Neuron (in vitro differentiated cells): ENCODE measurements around the gene GASK1A.

Experiments
- H2AFZ ChIP-seq: one replicate; pipeline ENCODE4 v1.6.1; 2013; ENCODE audit warnings: low read depth, mild to moderate bottlenecking, inconsistent platforms, low read length, moderate library complexity
- H3K27me3 ChIP-seq: one replicate; pipeline ENCODE4 v1.6.1; 2013; ENCODE audit warnings: low read length; ENCODE audit not compliant: insufficient read depth
- H3K36me3 ChIP-seq: one replicate; pipeline ENCODE4 v1.6.1; 2013; ENCODE audit warnings: low read length; ENCODE audit not compliant: insufficient read depth
- H3K4me1 ChIP-seq: one replicate; pipeline ENCODE4 v1.6.1; 2013; ENCODE audit warnings: low read length; ENCODE audit not compliant: insufficient read depth
- H3K4me3 ChIP-seq: 2 replicates; pipeline ENCODE4 v1.5.1; 2013; ENCODE audit warnings: mild to moderate bottlenecking, low read length, moderate library complexity
- H3K9me3 ChIP-seq: one replicate; pipeline ENCODE4 v1.6.1; 2013; ENCODE audit warnings: low read length

The GASK1A gene

DNA sequence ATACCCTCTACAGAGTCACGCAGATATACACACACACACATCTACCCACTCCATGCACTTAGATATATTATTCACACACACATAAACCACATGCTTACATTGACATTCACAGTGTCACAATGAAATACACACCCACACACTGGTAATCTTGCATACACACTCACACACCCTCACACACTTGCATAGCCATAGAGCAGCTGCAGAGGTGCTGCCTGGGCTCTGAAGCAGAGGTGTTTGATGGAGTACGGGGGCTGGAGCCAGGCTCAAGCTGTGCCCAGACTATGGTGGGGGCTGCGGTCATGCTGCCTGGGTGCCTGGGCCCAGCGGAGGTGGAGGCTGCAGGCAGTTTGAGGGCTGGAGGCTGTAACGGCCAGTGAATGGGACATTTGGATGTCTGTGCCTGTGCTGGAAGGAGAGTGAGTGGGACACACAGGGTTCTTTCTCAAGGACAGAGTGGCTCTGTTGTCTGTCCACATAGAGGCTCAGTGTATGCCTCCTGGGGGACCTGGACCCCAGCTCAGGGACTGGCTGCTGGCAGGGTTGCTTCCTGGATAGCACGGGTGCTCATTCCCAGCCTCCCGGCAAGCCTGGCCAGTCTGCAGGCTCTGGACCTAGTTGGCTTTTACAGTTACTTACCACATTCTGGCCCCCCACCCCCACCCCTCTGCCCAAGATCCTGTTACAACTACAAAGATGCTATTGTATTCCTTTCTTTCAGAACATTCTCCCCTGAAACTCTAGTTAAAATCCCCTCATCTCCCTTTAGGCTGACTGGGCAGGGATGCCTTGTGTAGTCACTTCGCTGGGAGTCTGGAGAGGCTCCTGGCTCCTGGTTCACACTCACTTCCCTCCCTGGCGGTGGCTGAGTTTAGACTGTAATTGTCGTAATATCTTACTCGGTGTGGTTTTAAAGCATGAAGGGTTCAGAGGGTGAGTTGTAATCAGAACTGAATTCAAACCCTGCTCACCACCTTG lies 12.5 kb downstream of the GASK1A start:
- H3K9me3 ChIP-seq, result no peaks in the 10 kb centered on the region
- H3K27me3 ChIP-seq, result peaks cover 7% of the 10 kb centered on the region

DNA sequence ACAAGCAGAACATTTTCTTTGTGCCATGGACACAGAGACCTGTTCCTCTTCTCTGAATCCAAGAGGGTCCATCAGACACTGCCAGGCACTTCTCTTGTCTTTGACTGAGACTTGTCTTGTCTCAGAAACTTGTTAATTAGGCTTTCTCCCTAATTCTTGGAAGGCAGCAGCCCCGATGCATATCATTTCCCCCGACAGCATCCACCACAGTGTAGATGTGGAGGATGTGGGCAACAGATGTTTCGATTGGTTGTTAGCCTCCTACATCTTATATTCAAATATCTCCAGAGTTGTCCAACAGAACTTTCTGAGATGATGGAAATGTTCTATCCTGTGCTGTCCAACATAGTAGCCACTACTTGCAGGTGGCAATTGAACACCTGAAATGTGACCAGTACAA lies 15.5 kb downstream of the GASK1A start:
- Histone ChIP-seq H3K4me1 (no peaks in the 10 kb centered on the region), H2AFZ (no peak overlapping the region), H3K9me3 (no peaks in the 10 kb centered on the region), H3K27me3 (peaks cover 2% of the 10 kb centered on the region), H3K4me3 (no peak overlapping the region), H3K36me3 (no peaks in the 10 kb centered on the region)

More for the DNA sequence above, 12.5 kb downstream of the GASK1A start:
- H3K4me1 ChIP-seq, result no peaks in the 10 kb centered on the region
- no peak overlapping the region for H3K4me3 ChIP-seq
- H3K36me3 ChIP-seq, result no peaks in the 10 kb centered on the region
- H2AFZ ChIP-seq, result no peak overlapping the region

DNA sequence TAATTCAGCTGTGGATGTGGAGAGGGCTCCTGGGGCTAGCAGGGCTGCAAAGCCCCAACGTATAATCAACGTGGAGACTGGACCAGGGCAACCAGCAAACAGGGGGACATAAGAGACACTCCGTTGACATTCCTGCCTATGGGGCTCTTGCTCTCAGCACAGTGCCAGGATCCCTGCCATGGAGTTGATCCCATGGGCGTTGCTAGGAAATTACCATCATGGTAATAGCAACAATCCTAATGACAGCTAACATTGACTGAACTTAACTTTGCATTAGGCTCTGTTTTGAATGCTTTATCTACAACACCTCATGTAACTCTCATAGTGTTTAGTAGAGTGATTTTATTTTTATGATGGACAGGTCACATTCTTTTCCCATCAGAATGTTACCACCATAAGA lies 16.9 kb downstream of the GASK1A start:
- no peaks in the 10 kb centered on the region for H3K36me3 ChIP-seq
- no peaks in the 10 kb centered on the region for H3K4me1 ChIP-seq
- H3K27me3 ChIP-seq, result peaks cover 7% of the 10 kb centered on the region
- no peak overlapping the region for H3K4me3 ChIP-seq
- no peak overlapping the region for H2AFZ ChIP-seq
- no peaks in the 10 kb centered on the region for H3K9me3 ChIP-seq

DNA sequence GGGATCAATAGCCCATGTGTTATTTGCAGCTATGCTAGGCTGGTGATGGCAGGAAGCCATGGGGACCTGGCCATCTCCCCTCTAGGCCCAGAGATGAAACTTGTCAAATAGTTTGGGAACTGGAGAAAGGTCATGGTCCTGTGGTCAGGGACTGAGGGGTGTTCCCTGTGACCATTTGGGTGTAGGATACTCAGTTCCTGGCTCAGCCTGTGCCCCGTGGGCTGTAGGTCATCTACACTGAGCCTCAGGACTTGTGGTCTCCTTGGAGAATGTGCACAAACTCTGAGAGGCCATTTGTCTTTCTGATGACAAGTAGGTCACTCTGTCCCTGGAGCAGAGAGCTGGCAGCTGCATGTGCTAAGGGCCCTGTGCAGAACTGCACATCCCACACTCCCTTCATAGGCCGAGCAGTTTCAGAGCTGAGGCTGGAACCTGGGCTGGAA lies 17.5 kb downstream of the GASK1A start:
- no peak overlapping the region for H2AFZ ChIP-seq
- H3K36me3 ChIP-seq, result no peaks in the 10 kb centered on the region
- no peaks in the 10 kb centered on the region for H3K9me3 ChIP-seq
- no peaks in the 10 kb centered on the region for H3K4me1 ChIP-seq
- H3K4me3 ChIP-seq, result no peak overlapping the region
- H3K27me3 ChIP-seq, result peaks cover 12% of the 10 kb centered on the region

DNA sequence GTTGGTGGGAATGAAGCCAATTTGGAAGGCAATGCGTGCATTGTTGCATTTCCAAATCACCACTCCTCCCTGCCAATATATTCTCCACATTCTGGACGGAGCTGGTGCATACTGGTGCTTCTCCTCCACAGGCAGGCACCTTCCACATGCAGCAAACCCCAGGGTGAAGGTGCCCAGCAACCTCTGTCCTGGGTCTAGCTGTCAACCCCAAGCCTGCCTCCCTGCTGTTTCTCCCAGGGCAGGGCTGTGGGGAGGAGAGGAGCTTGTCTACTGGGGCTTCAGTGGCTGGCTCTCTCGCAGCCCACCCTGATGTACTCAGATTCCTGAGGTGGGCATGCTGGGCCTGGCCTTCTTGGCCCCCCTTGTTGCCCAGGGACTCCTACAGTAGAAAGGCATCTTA lies 20.1 kb downstream of the GASK1A start:
- Histone ChIP-seq H2AFZ (no peak overlapping the region), H3K4me3 (no peak overlapping the region), H3K36me3 (no peaks in the 10 kb centered on the region), H3K4me1 (no peaks in the 10 kb centered on the region), H3K9me3 (no peaks in the 10 kb centered on the region), H3K27me3 (peaks cover 12% of the 10 kb centered on the region)

DNA sequence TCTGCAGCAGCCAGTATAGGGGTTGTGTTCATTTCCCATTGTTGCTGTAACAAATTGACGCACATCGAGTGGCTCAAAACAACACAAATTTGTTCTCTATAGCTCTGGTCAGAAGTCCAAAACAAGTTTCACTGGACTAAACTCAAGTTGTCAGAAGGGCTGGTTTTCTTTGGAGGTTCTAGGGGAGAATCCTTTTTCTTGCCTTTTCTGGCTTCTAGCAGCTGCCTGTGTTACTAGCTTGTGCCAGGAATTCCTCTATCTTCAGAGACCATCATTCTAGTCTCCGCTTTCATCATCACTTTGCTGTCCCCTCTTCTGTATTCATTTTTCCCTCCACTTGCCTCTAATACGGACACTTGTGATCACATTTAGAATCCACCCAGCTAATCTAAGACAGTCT lies 20.5 kb downstream of the GASK1A start:
- Histone ChIP-seq H3K27me3 (peaks cover 12% of the 10 kb centered on the region), H3K4me3 (no peak overlapping the region), H3K9me3 (no peaks in the 10 kb centered on the region), H2AFZ (no peak overlapping the region), H3K36me3 (no peaks in the 10 kb centered on the region), H3K4me1 (no peaks in the 10 kb centered on the region)

DNA sequence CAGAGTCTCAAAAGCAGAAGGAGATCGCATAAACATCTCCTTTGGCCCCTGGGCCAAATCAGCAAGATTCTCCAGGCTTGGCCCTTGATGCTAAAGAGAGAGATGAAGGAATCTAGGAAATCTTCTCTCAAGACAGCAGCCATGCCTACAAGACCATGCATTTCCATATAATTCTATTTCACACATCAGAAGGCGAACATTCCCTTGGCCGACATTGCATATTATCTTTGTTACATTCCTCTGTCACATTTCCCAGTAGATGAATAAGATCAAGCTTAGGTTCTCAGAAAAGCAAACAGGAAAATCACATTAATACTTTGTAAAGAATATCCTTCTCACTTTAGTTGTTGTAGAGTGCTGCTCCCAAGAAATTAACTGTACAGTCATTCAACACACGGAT lies 21.3 kb downstream of the GASK1A start:
- Histone ChIP-seq H2AFZ (no peak overlapping the region), H3K36me3 (no peaks in the 10 kb centered on the region), H3K4me3 (no peak overlapping the region), H3K9me3 (no peaks in the 10 kb centered on the region), H3K27me3 (peaks cover 12% of the 10 kb centered on the region), H3K4me1 (no peaks in the 10 kb centered on the region)

DNA sequence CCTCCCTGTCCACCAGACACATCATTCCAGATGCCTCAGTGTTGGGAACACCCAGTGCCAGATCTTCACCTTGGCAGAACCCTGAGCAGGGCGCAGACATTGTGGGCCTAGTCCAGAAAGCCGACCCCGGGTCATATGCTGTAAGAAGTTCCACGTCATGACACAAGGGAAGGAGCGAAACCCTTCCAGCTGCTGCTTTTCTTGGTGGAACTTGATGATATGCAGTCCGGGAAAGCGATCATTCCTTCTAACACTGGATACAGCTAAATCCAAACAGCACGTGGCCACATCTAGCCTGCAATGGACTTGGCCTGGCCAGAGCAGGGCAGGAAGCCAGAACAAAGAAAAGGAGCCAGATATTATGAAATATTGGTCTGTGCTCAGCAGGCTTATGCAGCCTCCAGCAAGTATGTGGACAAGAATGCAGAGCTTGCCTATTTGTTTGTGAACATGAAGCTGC lies 22.0 kb downstream of the GASK1A start:
- Histone ChIP-seq H2AFZ (no peak overlapping the region), H3K9me3 (no peaks in the 10 kb centered on the region), H3K4me3 (no peak overlapping the region), H3K4me1 (no peaks in the 10 kb centered on the region), H3K36me3 (no peaks in the 10 kb centered on the region), H3K27me3 (peaks cover 12% of the 10 kb centered on the region)

DNA sequence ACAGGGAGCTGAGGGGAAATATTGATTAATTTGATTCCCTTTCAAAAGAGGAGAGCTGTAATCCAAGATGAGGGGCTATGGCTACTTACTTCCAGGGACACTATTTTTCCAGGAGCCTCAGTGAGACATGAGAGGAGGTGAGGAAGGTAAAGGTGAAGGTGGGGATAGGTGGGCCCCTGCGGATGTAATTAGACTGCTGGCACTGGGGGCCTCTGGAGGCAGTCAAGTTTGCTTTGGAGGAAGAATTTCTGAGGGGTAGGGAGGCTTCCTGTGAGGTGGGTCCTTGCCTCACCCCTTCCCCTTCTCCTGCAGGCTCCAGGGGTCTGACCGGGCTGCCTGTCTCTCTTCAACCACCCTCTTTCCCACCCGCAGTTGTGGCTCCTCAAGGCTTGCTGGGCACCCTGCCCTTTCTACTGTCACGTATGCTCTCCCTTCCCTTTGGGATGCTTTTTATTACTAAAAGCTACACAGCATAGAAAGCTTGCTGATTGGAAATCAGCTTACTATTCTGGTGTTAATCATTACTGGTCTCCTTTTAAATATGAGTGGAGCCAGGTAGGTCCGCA lies 22.5 kb downstream of the GASK1A start:
- no peaks in the 10 kb centered on the region for H3K36me3 ChIP-seq
- H3K4me1 ChIP-seq, result no peaks in the 10 kb centered on the region
- H3K4me3 ChIP-seq, result no peak overlapping the region
- peaks cover 12% of the 10 kb centered on the region for H3K27me3 ChIP-seq
- no peaks in the 10 kb centered on the region for H3K9me3 ChIP-seq
- no peak overlapping the region for H2AFZ ChIP-seq

DNA sequence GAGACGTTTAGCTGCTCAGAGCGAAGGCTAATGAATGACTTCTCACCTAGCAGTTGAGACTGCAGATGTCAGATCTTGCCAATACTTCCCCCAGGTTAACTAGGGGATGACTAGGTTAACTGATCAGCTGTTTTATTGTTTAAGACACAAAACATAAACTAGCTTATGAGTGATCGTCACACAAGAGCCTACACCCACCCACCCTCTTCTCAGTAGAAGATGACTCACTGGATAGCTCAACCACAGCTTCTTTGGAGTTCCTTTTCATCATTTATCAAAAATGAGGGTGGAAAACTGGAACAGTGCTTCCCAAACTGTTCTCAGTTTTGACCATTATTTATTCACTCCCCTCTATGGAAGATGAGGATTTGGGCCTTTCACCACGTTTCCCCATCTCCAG lies 25.2 kb downstream of the GASK1A start:
- Histone ChIP-seq H3K36me3 (no peaks in the 10 kb centered on the region), H3K4me3 (no peak overlapping the region), H3K9me3 (no peaks in the 10 kb centered on the region), H3K27me3 (peaks cover 14% of the 10 kb centered on the region), H2AFZ (no peak overlapping the region), H3K4me1 (no peaks in the 10 kb centered on the region)

DNA sequence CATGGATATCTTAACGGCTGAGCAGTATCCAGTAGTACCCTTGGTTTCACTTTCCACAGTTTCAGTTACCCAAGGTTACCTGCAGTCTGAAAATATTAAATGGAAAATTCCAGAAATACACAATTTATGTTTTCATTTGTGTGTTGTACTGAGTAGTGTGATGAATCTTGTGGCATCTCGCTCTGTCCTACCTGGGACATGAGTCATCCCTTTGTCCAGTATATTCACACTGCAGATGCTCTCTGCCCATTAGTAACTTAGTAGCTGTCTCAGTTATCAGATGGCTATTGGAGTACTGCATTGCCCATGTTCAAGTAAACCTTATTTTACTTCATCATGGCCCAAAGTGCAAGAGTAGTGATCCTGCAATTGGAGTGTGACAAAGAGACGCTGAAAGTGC lies 26.1 kb downstream of the GASK1A start:
- no peak overlapping the region for H3K4me3 ChIP-seq
- no peaks in the 10 kb centered on the region for H3K4me1 ChIP-seq
- H3K36me3 ChIP-seq, result no peaks in the 10 kb centered on the region
- no peak overlapping the region for H2AFZ ChIP-seq
- H3K27me3 ChIP-seq, result peaks cover 8% of the 10 kb centered on the region
- no peaks in the 10 kb centered on the region for H3K9me3 ChIP-seq

DNA sequence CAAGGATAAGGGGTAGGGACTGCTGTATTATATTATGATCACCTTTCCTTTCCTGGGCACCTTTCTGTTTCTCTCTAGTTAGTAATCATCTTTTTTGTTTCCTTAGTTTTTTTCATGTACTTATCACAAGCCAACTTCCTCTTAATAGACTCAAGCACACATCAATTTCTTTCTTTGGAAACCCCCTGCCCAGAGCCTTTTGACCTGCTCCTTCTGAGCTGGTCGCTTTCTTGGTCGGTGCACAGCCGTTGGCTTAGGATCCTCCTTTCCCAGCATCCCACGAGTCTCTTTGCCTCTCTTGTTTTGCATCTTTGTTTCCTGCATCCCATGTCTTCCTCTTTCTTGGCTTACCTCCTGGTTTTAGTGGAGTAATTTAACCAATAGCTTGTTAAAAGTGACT lies 26.9 kb downstream of the GASK1A start:
- no peak overlapping the region for H3K4me3 ChIP-seq
- H2AFZ ChIP-seq, result no peak overlapping the region
- H3K27me3 ChIP-seq, result peaks cover 7% of the 10 kb centered on the region
- no peaks in the 10 kb centered on the region for H3K36me3 ChIP-seq
- H3K4me1 ChIP-seq, result no peaks in the 10 kb centered on the region
- no peaks in the 10 kb centered on the region for H3K9me3 ChIP-seq

DNA sequence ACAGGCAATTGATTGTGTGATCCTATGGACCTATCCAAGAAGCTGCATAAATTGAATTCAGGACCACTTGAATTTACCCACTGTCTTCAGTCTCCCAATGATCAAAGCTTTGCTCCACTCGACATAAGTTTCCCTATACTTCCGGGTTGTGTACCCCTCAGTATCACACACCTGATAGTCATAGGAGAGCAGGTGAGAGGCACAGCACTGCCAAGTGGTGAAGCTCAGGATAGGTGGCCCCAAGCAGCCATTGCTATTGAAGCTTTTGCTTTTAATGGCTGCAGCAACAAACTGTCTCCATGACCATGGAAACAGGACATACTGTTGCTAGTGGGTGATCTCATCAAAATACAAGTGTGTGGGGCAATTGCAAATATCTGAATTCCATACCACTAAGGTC lies 27.7 kb downstream of the GASK1A start:
- no peaks in the 10 kb centered on the region for H3K9me3 ChIP-seq
- H3K27me3 ChIP-seq, result peaks cover 2% of the 10 kb centered on the region
- no peaks in the 10 kb centered on the region for H3K36me3 ChIP-seq
- no peaks in the 10 kb centered on the region for H3K4me1 ChIP-seq
- no peak overlapping the region for H3K4me3 ChIP-seq
- H2AFZ ChIP-seq, result no peak overlapping the region
